ENCODE results near the gene MDGA2.

GRCh38 chr14:47154276-47154797 is 521.1 kb downstream of the MDGA2 start:
- TF ChIP-seq CTCF (IDR thresholded peaks at IDR 0.05; ENCODE audit: borderline replicate concordance, extremely low read depth, low read length, poor library complexity, severe bottlenecking) (no peak), EZH2 (IDR thresholded peaks at IDR 0.05; ENCODE audit: borderline replicate concordance, low read depth, low read length, severe bottlenecking) (no peak)
